HepG2 (cell line): ENCODE data around the gene WDR76. TPM values are rescaled to one million over a fixed set of nuclear protein-coding genes. Genes with fewer than 3 reads are reported as not detected.

Source experiments
- CBX1 ChIP-seq: IDR thresholded peaks from one replicate; pipeline ENCODE4 v1.6.1; 2016; ENCODE audit warnings: antibody characterized with exemption, low read depth
- CBX5 ChIP-seq: sonication (generic); formaldehyde crosslinking; IDR thresholded peaks from 2 replicates; pipeline ENCODE4 v1.4.0; 2020; ENCODE audit warnings: missing genetic modification reagents, borderline replicate concordance
- DMAP1 ChIP-seq: IDR thresholded peaks from 2 replicates; pipeline ENCODE4 v1.6.1; 2016
- FOXP1 ChIP-seq, 2 experiments: fragments of 450-650 bp in 1 of 2; IDR thresholded peaks; 2 replicates each; pipeline ENCODE4 v1.6.1; 2017 to 2018; ENCODE audit warnings: antibody characterized with exemption in 1 of 2
- GABPA ChIP-seq, 2 experiments: IDR thresholded peaks; 2 replicates each; pipeline ENCODE4 v1.6.1; 2011 to 2016; ENCODE audit warnings: low read depth in 2 of 2, low read length in 1 of 2, missing biosample characterization in 1 of 2, missing genetic modification characterization in 1 of 2
- GATAD1 ChIP-seq: IDR thresholded peaks from 2 replicates; pipeline ENCODE4 v1.6.1; 2016; ENCODE audit warnings: missing genetic modification reagents, missing compliant biosample characterization
- JUN ChIP-seq: sonication (generic); formaldehyde crosslinking; IDR thresholded peaks from 2 replicates; pipeline ENCODE4 v1.4.0; 2020; ENCODE audit warnings: mild to moderate bottlenecking, missing genetic modification reagents
- NCOR1 ChIP-seq: fragments of 200-600 bp; sonication (generic); IDR thresholded peaks from 2 replicates; pipeline ENCODE4 v1.7.0; 2017; ENCODE audit warnings: antibody characterized with exemption, low read length, borderline replicate concordance
- PCBP1 ChIP-seq: fragments of 200-400 bp; formaldehyde crosslinking; IDR thresholded peaks from 2 replicates; pipeline ENCODE4 v1.6.1; 2017; ENCODE audit warnings: mild to moderate bottlenecking, low read depth, low read length, borderline replicate concordance
- PRDM15 ChIP-seq: sonication (generic); formaldehyde crosslinking; IDR thresholded peaks from 2 replicates; pipeline ENCODE4 v1.4.0; 2020; ENCODE audit warnings: missing genetic modification reagents
- REPIN1 ChIP-seq: sonication (generic); formaldehyde crosslinking; IDR thresholded peaks from 2 replicates; pipeline ENCODE4 v1.8.0; 2022; ENCODE audit warnings: missing genetic modification reagents, low read depth, mild to moderate bottlenecking, borderline replicate concordance
- SMAD3 ChIP-seq: sonication (generic); formaldehyde crosslinking; IDR thresholded peaks from 2 replicates; pipeline ENCODE4 v1.4.0; 2020; ENCODE audit warnings: missing genetic modification reagents
- SYNCRIP ChIP-seq: fragments of 200-400 bp; formaldehyde crosslinking; IDR thresholded peaks from 2 replicates; pipeline ENCODE4 v1.6.1; 2018; ENCODE audit warnings: mild to moderate bottlenecking, low read depth, low read length; ENCODE audit not compliant: insufficient read depth
- ZBTB21 ChIP-seq: sonication (generic); formaldehyde crosslinking; IDR thresholded peaks from 2 replicates; pipeline ENCODE4 v1.4.0; 2020; ENCODE audit warnings: missing genetic modification reagents
- ZBTB25 ChIP-seq: IDR thresholded peaks from 2 replicates; pipeline ENCODE4 v1.6.1; 2018; ENCODE audit warnings: missing genetic modification reagents
- ZNF224 ChIP-seq: sonication (generic); formaldehyde crosslinking; IDR thresholded peaks from 2 replicates; pipeline ENCODE4 v1.5.0; 2020; ENCODE audit warnings: mild to moderate bottlenecking, missing genetic modification reagents
- ZNF331 ChIP-seq: sonication (generic); formaldehyde crosslinking; IDR thresholded peaks from 2 replicates; pipeline ENCODE4 v1.4.0; 2020; ENCODE audit warnings: missing genetic modification reagents
- ZNF343 ChIP-seq: sonication (generic); formaldehyde crosslinking; IDR thresholded peaks from 2 replicates; pipeline ENCODE4 v1.4.0; 2020; ENCODE audit warnings: mild to moderate bottlenecking, missing genetic modification reagents
- ZNF510 ChIP-seq: sonication (generic); formaldehyde crosslinking; IDR thresholded peaks from 2 replicates; pipeline ENCODE4 v1.4.0; 2020; ENCODE audit warnings: low read depth, mild to moderate bottlenecking, missing genetic modification reagents
- ZNF530 ChIP-seq: sonication (generic); formaldehyde crosslinking; IDR thresholded peaks from 2 replicates; pipeline ENCODE4 v1.5.0; 2020; ENCODE audit warnings: low read depth, mild to moderate bottlenecking, missing genetic modification reagents
- ZNF747 ChIP-seq: sonication (generic); formaldehyde crosslinking; IDR thresholded peaks from 2 replicates; pipeline ENCODE4 v1.8.1; 2023; ENCODE audit warnings: missing genetic modification reagents, mild to moderate bottlenecking, borderline replicate concordance
- ZNF800 ChIP-seq: sonication (generic); formaldehyde crosslinking; IDR thresholded peaks from 2 replicates; pipeline ENCODE4 v1.4.0; 2020; ENCODE audit warnings: missing genetic modification reagents
- polyA plus RNA-seq, 8 experiments: library from polyadenylated mRNA; depleted of rRNA in 3 of 8; stranded (reverse) in 7 of 8; unstranded in 1 of 8; fragments of >200 nt; fragmentation: Illumina TruSeq in 4 of 8; extraction: Trizol in 4 of 8; gene quantifications; 2 replicates each; pipeline versions ENCODE4 v1.2.1 to v1.2.3, GENCODE V29; 2011 to 2016; ENCODE audit warnings: low read depth in 4 of 8, missing spikeins in 1 of 8, mixed read lengths in 1 of 8; ENCODE audit not compliant: insufficient read depth in 1 of 8
- total RNA-seq, 5 experiments: library from RNA; depleted of rRNA; stranded (reverse); fragments of >200 nt; fragmentation: Illumina TruSeq; extraction: Trizol; gene quantifications; 2 replicates each; pipeline ENCODE4 v1.2.3, GENCODE V29; 2016; ENCODE audit warnings: low read depth in 1 of 5

The WDR76 gene
- total and polyA plus RNA-seq, 2 of the 13 experiments (the other 11 are each of a cell fraction or from before 2014, with no cell fraction given): 1.1 to 9.7 TPM

- no peak; the same call in 1 of the 2 replicates for TF ChIP-seq ZNF800 (CRISPR knock-in tag)
- no peak for TF ChIP-seq NCOR1
- TF ChIP-seq SYNCRIP: no peak
- peak; percentile 52; the same call in 1 of the 2 replicates for TF ChIP-seq ZBTB21 (CRISPR knock-in tag)
- TF ChIP-seq PRDM15 (CRISPR knock-in tag): no peak; the same call in 1 of the 2 replicates
- peak; percentile 81; the same call in 1 of the 2 replicates for TF ChIP-seq REPIN1 (CRISPR knock-in tag)
- peak; percentile 80 for TF ChIP-seq DMAP1 (CRISPR knock-in tag)
- no peak for TF ChIP-seq FOXP1 (IDR thresholded peaks at IDR 0.05)
- TF ChIP-seq FOXP1 (CRISPR knock-in tag; IDR thresholded peaks at IDR 0.05): 0 out of 2 replicates have a peak, but pooled peaks have one; percentile 11
- TF ChIP-seq ZBTB25 (CRISPR knock-in tag): peak; percentile 84; the same call in 1 of the 2 replicates
- TF ChIP-seq ZNF331 (CRISPR knock-in tag): peak; percentile 60; the same call in 1 of the 2 replicates
- TF ChIP-seq ZNF510 (CRISPR knock-in tag): no peak; the same call in 1 of the 2 replicates
- TF ChIP-seq ZNF224: no peak
- 0 out of 2 replicates have a peak, but pooled peaks have one; percentile 58 for TF ChIP-seq JUN
- TF ChIP-seq ZNF530: no peak
- TF ChIP-seq PCBP1: no peak
- no peak; the same call in 1 of the 2 replicates for TF ChIP-seq ZNF747 (CRISPR knock-in tag)
- TF ChIP-seq CBX5: peak; percentile 72; the same call in 1 of the 2 replicates
- TF ChIP-seq GABPA (IDR thresholded peaks at IDR 0.05; ENCODE audit: low read depth, low read length): peak; percentile 78
- peak; percentile 97 for TF ChIP-seq GABPA (CRISPR knock-in tag; IDR thresholded peaks at IDR 0.05; ENCODE audit: low read depth)
- peak; percentile 96 for TF ChIP-seq GATAD1 (CRISPR knock-in tag)
- TF ChIP-seq SMAD3: peak; percentile 87
- TF ChIP-seq CBX1: no peak
- no peak for TF ChIP-seq ZNF343 (CRISPR knock-in tag)
These were observed 2.2 kb upstream of the WDR76 start, which contains the start of gene MFAP1 (continued) for GRCh38 chr15:43824302-43825246.
